ENCODE results near the gene MC2R. TPM values are rescaled to one million over a fixed set of nuclear protein-coding genes. Genes with fewer than 3 reads are reported as not detected.

MC2R gene
- total RNA-seq, 1 donor from 2014 or later, result 12.3 TPM

Other genes starting within 250 kb of the MC2R start
- 26.2 TPM for gene FAM210A, start 189.0 kb downstream of the MC2R start, total RNA-seq (ENCODE audit: insufficient read depth, low replicate concordance)
- 37.3 TPM for gene RNMT, start 188.9 kb downstream of the MC2R start, total RNA-seq (ENCODE audit: insufficient read depth, low replicate concordance)
- gene MC5R, start 91.4 kb downstream of the MC2R start, total RNA-seq (ENCODE audit: insufficient read depth, low replicate concordance), result 1.7 TPM
- 16.9 TPM for gene ZNF519, start 216.9 kb upstream of the MC2R start, total RNA-seq (ENCODE audit: insufficient read depth, low replicate concordance)

Measured in umbilical cord (tissue), 1 donor.